GM18951 (cell line): ENCODE results near the gene TACC2.
"Not testable (repeated sequence)": the region's sequence is repeated elsewhere in the genome, so short reads cannot be mapped to it uniquely, and the experiment has no call there.

Experiments used
- POLR2A ChIP-seq: IDR thresholded peaks from 4 replicates; pipeline ENCODE4 v1.6.1; 2011; ENCODE audit warnings: mild to moderate bottlenecking; ENCODE audit not compliant: insufficient read length, insufficient read depth; ENCODE audit errors: extremely low read depth
- in situ Hi-C: fragments of 300-500 bp; cut with MboI; formaldehyde crosslinking; loops from one replicate; pipeline ENCODE4 v1.12.0; 2022; ENCODE audit warnings: low sequenced_read_pairs, mixed read lengths, inconsistent platforms; ENCODE audit not compliant: unreplicated experiment

Gene TACC2

GRCh38 chr10:122186816-122187810 is 198.2 kb downstream of the TACC2 start:
- in situ Hi-C loops, result no loop called here
- no peak for TF ChIP-seq POLR2A

DNA sequence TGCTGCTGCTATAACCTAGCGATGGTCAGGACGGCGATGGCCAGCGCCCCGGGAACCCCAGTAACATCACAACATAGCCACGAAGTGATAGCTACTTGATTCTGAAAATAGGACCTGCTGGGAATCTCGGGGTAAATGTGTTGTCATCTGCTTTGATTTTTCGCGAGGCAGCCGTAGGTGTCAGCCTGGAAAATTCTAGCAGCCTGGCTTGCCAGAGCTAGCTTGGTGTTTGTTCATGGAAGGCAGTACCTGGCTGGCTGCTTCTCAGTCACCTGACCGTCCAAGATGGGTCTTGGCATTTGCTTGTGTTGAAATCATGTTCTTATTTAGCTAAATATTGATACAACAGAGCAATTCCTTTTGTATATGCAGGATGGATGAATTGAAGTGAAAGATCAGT is 199.7 kb downstream of the TACC2 start:
- in situ Hi-C loops, result no loop called here
- TF ChIP-seq POLR2A, result no peak

GRCh38 chr10:122189185-122189584 is 200.2 kb downstream of the TACC2 start:
- TF ChIP-seq POLR2A, result no peak

GRCh38 chr10:122190176-122190943 is 201.4 kb downstream of the TACC2 start:
- in situ Hi-C loops, result no loop called here
- TF ChIP-seq POLR2A, result no peak

More at GRCh38 chr10:122189185-122189584, 200.2 kb downstream of the TACC2 start:
- in situ Hi-C loops, result no loop called here

- TF ChIP-seq POLR2A, result no peak
- in situ Hi-C loops, result no loop called here
These were observed 203.1 kb downstream of the TACC2 start for GRCh38 chr10:122191936-122192541.

- TF ChIP-seq POLR2A, result no peak
- in situ Hi-C loops, result no loop called here
These were observed 205.3 kb downstream of the TACC2 start for GRCh38 chr10:122194251-122194650.

DNA sequence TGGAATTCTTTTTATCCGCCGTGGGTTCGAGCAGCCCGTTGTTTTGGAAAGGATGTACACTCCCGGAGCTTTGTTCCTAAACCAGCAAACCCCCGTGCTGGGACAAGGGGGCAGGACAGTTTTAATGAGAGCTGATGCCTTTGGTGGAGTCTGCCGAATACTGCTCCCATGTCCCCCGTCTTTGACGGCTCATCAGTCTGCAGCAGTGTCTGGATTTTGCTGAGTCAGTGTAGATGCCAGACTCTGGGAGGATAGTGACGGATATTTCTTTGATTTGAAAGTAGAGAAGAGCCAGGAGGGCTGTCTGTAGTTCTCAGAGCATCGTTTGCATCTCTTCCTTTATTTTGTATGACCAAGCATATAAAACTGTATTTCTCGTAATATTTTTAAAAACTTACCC is 207.3 kb downstream of the TACC2 start:
- TF ChIP-seq POLR2A, result no peak

DNA sequence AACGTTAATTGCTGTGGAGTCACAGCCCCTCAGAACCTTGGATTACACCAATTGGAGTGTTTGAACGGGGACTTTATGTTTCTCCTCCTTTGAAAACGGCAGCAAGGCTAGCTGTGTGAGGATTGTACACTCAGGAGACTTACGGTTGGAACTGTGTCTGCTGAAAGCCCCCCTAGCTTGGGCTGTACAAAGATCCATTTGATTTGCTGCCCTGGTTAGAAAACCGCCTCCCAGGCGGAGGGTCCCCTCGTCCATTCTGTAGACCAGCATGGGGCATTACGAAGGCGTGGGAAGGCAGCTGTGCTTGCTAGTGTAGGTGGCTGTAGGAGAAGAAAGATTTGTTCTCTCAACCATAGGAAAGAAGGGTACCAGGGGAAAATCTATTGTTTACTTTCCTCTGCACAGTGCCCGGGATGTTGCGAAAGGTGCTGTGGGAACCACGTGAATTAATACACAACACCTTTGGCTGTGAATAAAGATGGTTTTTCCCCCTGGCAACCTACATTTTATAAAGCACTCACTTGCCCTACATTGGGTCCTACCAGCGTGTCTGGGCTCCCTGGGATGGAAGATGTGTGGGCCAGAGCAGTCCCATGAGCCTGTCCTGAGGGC is 208.8 kb downstream of the TACC2 start:
- in situ Hi-C loops, result no loop called here
- no peak for TF ChIP-seq POLR2A

More for the DNA sequence above, 207.3 kb downstream of the TACC2 start:
- in situ Hi-C loops, result no loop called here

- TF ChIP-seq POLR2A, result no peak
- in situ Hi-C loops, result no loop called here
These were observed 209.7 kb downstream of the TACC2 start for GRCh38 chr10:122198631-122199030.

- no peak for TF ChIP-seq POLR2A
- in situ Hi-C loops, result no loop called here
These were observed 210.1 kb downstream of the TACC2 start for GRCh38 chr10:122199070-122199469.

GRCh38 chr10:122199689-122200088 is 210.7 kb downstream of the TACC2 start:
- in situ Hi-C loops, result no loop called here
- TF ChIP-seq POLR2A, result no peak

DNA sequence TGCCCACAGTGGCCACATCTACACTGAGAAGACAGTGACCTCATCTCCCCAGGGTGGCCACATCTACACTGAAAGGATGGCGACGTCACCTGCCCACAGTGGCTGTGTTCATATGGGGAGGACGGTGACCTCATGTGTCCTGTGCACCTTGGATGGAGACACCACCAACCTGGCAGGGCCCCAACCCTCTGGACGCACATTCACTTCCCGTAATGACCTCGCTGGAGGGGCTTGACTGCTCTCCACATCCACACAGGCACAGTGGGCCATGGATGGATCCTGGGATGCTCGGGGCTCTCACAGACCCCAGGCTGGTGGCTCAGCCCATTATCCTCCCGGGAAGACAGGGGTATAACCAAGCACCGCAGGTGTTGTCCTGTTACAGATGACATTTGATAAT is 212.4 kb downstream of the TACC2 start:
- no peak for TF ChIP-seq POLR2A

DNA sequence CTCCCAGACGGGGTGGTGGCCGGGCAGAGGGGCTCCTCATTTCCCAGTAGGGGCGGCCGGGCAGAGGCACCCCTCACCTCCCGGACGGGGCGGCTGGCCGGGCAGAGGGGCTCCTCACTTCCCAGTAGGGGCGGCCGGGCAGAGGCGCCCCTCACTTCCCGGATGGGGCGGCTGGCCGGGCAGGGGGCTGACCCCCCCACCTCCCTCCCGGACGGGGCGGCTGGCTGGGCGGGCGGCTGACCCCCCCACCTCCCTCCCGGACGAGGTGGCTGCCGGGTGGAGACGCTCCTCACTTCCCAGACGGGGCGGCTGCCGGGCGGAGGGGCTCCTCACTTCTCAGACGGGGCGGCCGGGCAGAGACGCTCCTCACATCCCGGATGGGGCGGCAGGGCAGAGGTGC is 214.2 kb downstream of the TACC2 start:
- in situ Hi-C loops, result not testable (repeated sequence)

More for the DNA sequence above, 212.4 kb downstream of the TACC2 start:
- in situ Hi-C loops, result no loop called here
